H9 (cell line): ENCODE data around the gene BMPR1A. TPM values are rescaled to one million over a fixed set of nuclear protein-coding genes. Genes with fewer than 3 reads are reported as not detected.

Experiments used
- DNase-seq: peaks from one replicate; pipeline ENCODE4 v3.0.0-alpha.2; 2017
- H2AFZ ChIP-seq: one replicate; pipeline ENCODE4 v1.6.1; 2013; ENCODE audit warnings: mild to moderate bottlenecking, low read length, control low read depth, moderate library complexity
- H2AK5ac ChIP-seq: 2 replicates; pipeline ENCODE4 v1.6.1; 2013; ENCODE audit warnings: low read length, control low read depth, mixed read lengths; ENCODE audit not compliant: insufficient read length
- H2BK120ac ChIP-seq: one replicate; pipeline ENCODE4 v1.6.1; 2013; ENCODE audit warnings: low read depth, mild to moderate bottlenecking, low read length, control low read depth, inconsistent platforms; ENCODE audit not compliant: poor library complexity, severe bottlenecking
- H2BK12ac ChIP-seq: 2 replicates; pipeline ENCODE4 v1.6.1; 2013; ENCODE audit warnings: low read length, control low read depth, mixed read lengths, low read depth; ENCODE audit not compliant: insufficient read length
- H2BK15ac ChIP-seq: 2 replicates; pipeline ENCODE4 v1.6.1; 2013; ENCODE audit warnings: low read depth, low read length, control low read depth
- H2BK20ac ChIP-seq: one replicate; pipeline ENCODE4 v1.6.1; 2013; ENCODE audit warnings: low read depth, mild to moderate bottlenecking, low read length, control low read depth, inconsistent platforms; ENCODE audit not compliant: poor library complexity, severe bottlenecking
- H2BK5ac ChIP-seq: 2 replicates; pipeline ENCODE4 v1.6.1; 2013; ENCODE audit warnings: low read length, control low read depth, mixed read lengths; ENCODE audit not compliant: insufficient read length
- H3K14ac ChIP-seq: 2 replicates; pipeline ENCODE4 v1.6.1; 2013; ENCODE audit warnings: low read length, control low read depth; ENCODE audit not compliant: insufficient read depth
- H3K18ac ChIP-seq: 2 replicates; pipeline ENCODE4 v1.6.1; 2013; ENCODE audit warnings: low read depth, mild to moderate bottlenecking, mixed read lengths, low read length, control low read depth; ENCODE audit not compliant: insufficient read length
- H3K23ac ChIP-seq: 2 replicates; pipeline ENCODE4 v1.6.1; 2013; ENCODE audit warnings: low read length, control low read depth, mixed read lengths, low read depth; ENCODE audit not compliant: insufficient read length
- H3K23me2 ChIP-seq: 2 replicates; pipeline ENCODE4 v1.6.1; 2013; ENCODE audit warnings: low read depth, mild to moderate bottlenecking, mixed read lengths, low read length, control low read depth; ENCODE audit not compliant: insufficient read length, poor library complexity, severe bottlenecking
- H3K27ac ChIP-seq: 2 replicates; pipeline ENCODE4 v1.5.1; 2013; ENCODE audit warnings: low read length, control low read depth, mixed read lengths, low read depth; ENCODE audit not compliant: insufficient read length
- H3K27me3 ChIP-seq: 2 replicates; pipeline ENCODE4 v1.6.1; 2013; ENCODE audit warnings: low read length, control low read depth, inconsistent platforms; ENCODE audit not compliant: insufficient read depth
- H3K4ac ChIP-seq: 2 replicates; pipeline ENCODE4 v1.6.1; 2013; ENCODE audit warnings: low read depth, mild to moderate bottlenecking, control low read depth, inconsistent platforms, low read length, moderate library complexity
- H3K4me1 ChIP-seq: 2 replicates; pipeline ENCODE4 v1.6.1; 2013; ENCODE audit warnings: low read length, control low read depth, inconsistent platforms; ENCODE audit not compliant: insufficient read depth
- H3K4me2 ChIP-seq: 2 replicates; pipeline ENCODE4 v1.6.1; 2013; ENCODE audit warnings: low read length, control low read depth, mixed read lengths; ENCODE audit not compliant: insufficient read length, insufficient read depth
- H3K56ac ChIP-seq: 2 replicates; pipeline ENCODE4 v1.6.1; 2013; ENCODE audit warnings: low read depth, mild to moderate bottlenecking, mixed read lengths, low read length, control low read depth; ENCODE audit not compliant: insufficient read length
- H3K79me1 ChIP-seq: 2 replicates; pipeline ENCODE4 v1.6.1; 2013; ENCODE audit warnings: low read depth, mild to moderate bottlenecking, moderate library complexity, low read length, control low read depth, inconsistent platforms; ENCODE audit not compliant: insufficient read depth, poor library complexity, severe bottlenecking
- H3K79me2 ChIP-seq: 2 replicates; pipeline ENCODE4 v1.6.1; 2013; ENCODE audit warnings: low read length, control low read depth, inconsistent platforms; ENCODE audit not compliant: insufficient read depth
- H3K9ac ChIP-seq: 2 replicates; pipeline ENCODE4 v1.6.1; 2013; ENCODE audit warnings: low read length, control low read depth, mixed read lengths; ENCODE audit not compliant: insufficient read length; ENCODE audit errors: extremely low read depth
- H3K9me3 ChIP-seq: one replicate; pipeline ENCODE4 v1.6.1; 2013; ENCODE audit warnings: low read depth, low read length, inconsistent platforms; ENCODE audit not compliant: control insufficient read depth
- H3T11ph ChIP-seq: one replicate; pipeline ENCODE4 v1.6.1; 2013; ENCODE audit warnings: mild to moderate bottlenecking, low read length, control low read depth, inconsistent platforms
- H4K20me1 ChIP-seq: one replicate; pipeline ENCODE4 v1.6.1; 2013; ENCODE audit not compliant: control insufficient read depth, insufficient read length, insufficient read depth
- H4K5ac ChIP-seq: 2 replicates; pipeline ENCODE4 v1.6.1; 2013; ENCODE audit warnings: low read depth, mild to moderate bottlenecking, mixed read lengths, low read length, control low read depth; ENCODE audit not compliant: insufficient read length
- H4K8ac ChIP-seq: replicated peaks from 2 replicates; pipeline ENCODE4 v1.6.1; 2013; ENCODE audit warnings: low read length, control low read depth, mixed read lengths, low read depth; ENCODE audit not compliant: insufficient read length
- H4K91ac ChIP-seq: 2 replicates; pipeline ENCODE4 v1.6.1; 2013; ENCODE audit warnings: low read depth, mild to moderate bottlenecking, moderate library complexity, mixed read lengths, low read length, control low read depth; ENCODE audit not compliant: insufficient read length
- H3K27ac Mint-ChIP-seq, 3 experiments: 2 replicates in 2 of 3; 3 replicates in 1 of 3; pipeline ENCODE4 v1.8.0; 2020 to 2021; ENCODE audit warnings: mixed read lengths in 3 of 3, mild to moderate bottlenecking in 1 of 3, moderate library complexity in 1 of 3
- H3K27me3 Mint-ChIP-seq: 2 replicates; pipeline ENCODE4 v1.8.0; 2021; ENCODE audit warnings: low read depth, mild to moderate bottlenecking, moderate library complexity, mixed read lengths
- H3K36me3 Mint-ChIP-seq, 3 experiments: 2 replicates in 2 of 3; 3 replicates in 1 of 3; pipeline ENCODE4 v1.8.0; 2020 to 2021; ENCODE audit warnings: low read depth in 3 of 3, mixed read lengths in 3 of 3; ENCODE audit not compliant: insufficient read depth in 1 of 3
- H3K4me1 Mint-ChIP-seq, 2 experiments: 2 replicates each; pipeline ENCODE4 v1.8.0; 2020; ENCODE audit warnings: mixed read lengths in 2 of 2
- H3K4me3 Mint-ChIP-seq, 2 experiments: 2 replicates in 1 of 2; 3 replicates in 1 of 2; pipeline ENCODE4 v1.8.0; 2020 to 2021; ENCODE audit warnings: mild to moderate bottlenecking in 2 of 2, mixed read lengths in 2 of 2, moderate library complexity in 1 of 2
- H3K9me3 Mint-ChIP-seq, 2 experiments: 2 replicates in 1 of 2; 3 replicates in 1 of 2; pipeline ENCODE4 v1.8.0; 2020; ENCODE audit warnings: mild to moderate bottlenecking in 2 of 2, mixed read lengths in 2 of 2, moderate library complexity in 1 of 2
- CTCF ChIP-seq: fragments of 200-600 bp; sonication (generic); conservative IDR thresholded peaks from 3 replicates; pipeline ENCODE4 v1.8.0; 2021; ENCODE audit warnings: antibody characterized with exemption, mild to moderate bottlenecking
- WGBS: extraction: QIAGEN DNeasy Blood & Tissue Kit; methylation state at CpG from one replicate; pipeline ENCODE4 v1.1.7; 2013; ENCODE audit warnings: missing lambda C conversion rate, low lambda C conversion rate, mixed read lengths; ENCODE audit not compliant: insufficient read length; ENCODE audit errors: extremely low coverage; 5-methylcytosine and 5-hydroxymethylcytosine counted together
- total RNA-seq: library from RNA; stranded (reverse); gene quantifications from 2 replicates; pipeline ENCODE4 v1.2.1, GENCODE V29; 2021

The BMPR1A gene
- total RNA-seq, 1 experiment from 2014 or later = 138 TPM

GRCh38 chr10:86824151-86824550 is 67.7 kb downstream of the BMPR1A start:
- no CpG with 5 or more reads among the region's 4 CpGs for WGBS
- Histone ChIP-seq H3K23ac (no peak overlapping the region), H2BK20ac (no peak overlapping the region)

More at GRCh38 chr10:86824151-86824550, 67.7 kb downstream of the BMPR1A start:
- Histone ChIP-seq H3K56ac (no peak overlapping the region), H4K5ac (no peak overlapping the region), H3K4ac (no peak overlapping the region), H3K14ac (no peak overlapping the region), H3K9me3 (no peaks in the 10 kb centered on the region), H3K27ac (peak overlapping the region; percentile 3), H4K91ac (no peak overlapping the region), H3K23me2 (no peaks in the 10 kb centered on the region), H2AFZ (no peak overlapping the region), H4K20me1 (no peaks in the 10 kb centered on the region), H2BK15ac (no peak overlapping the region), H3K27me3 (no peaks in the 10 kb centered on the region), H4K8ac (no peak overlapping the region), H2BK12ac (no peak overlapping the region), H3K79me1 (no peaks in the 10 kb centered on the region), H3K79me2 (peaks cover 54% of the 10 kb centered on the region; the same call in 1 of the 2 replicates), H3T11ph (no peak overlapping the region), H2AK5ac (no peak overlapping the region), H3K18ac (no peak overlapping the region), H2BK5ac (no peak overlapping the region), H3K4me2 (peak overlapping the region; percentile 0), H3K9ac (no peak overlapping the region), H3K4me1 (peaks cover 12% of the 10 kb centered on the region; the same call in 1 of the 2 replicates), H2BK120ac (no peak overlapping the region)
- DNase-seq = peak; percentile 63
- TF ChIP-seq CTCF = no peak
- Mint-ChIP-seq H3K36me3 (no peaks in the 10 kb centered on the region), H3K4me3 (no peak overlapping the region), H3K4me1 (peaks cover 53 to 54% of the 10 kb centered on the region in 2 experiments), H3K9me3 (no peaks in the 10 kb centered on the region), H3K27ac (peak overlapping the region; percentile 2 to 94 (median 5); a peak in 4 of 7 replicates), H3K27me3 (no peaks in the 10 kb centered on the region)
